Central memory CD8-positive, alpha-beta T cell (primary cell): ENCODE data around the gene ADAMTS10.
"Not testable (repeated sequence)": the region's sequence is repeated elsewhere in the genome, so short reads cannot be mapped to it uniquely, and the experiment has no call there.

Source experiments
- ATAC-seq: fragments of 150-1000 bp; cut with Tn5 transposase; replicated peaks from 2 replicates; pipeline ENCODE4 v1.10.0; 2022; ENCODE audit warnings: mild to moderate bottlenecking, moderate FRiP score, moderate number of reproducible peaks; ENCODE audit not compliant: poor library complexity, severe bottlenecking; ENCODE audit errors: extremely low read depth
- DNase-seq, 2 donors: peaks; one replicate each; pipeline ENCODE4 v3.0.0; 2021; ENCODE audit warnings: low spot score in 2 of 2
- H3K27ac Mint-ChIP-seq: one replicate; pipeline ENCODE4 v1.8.0; 2022; ENCODE audit warnings: low read depth, mild to moderate bottlenecking, moderate library complexity, mixed read lengths
- H3K27me3 Mint-ChIP-seq: one replicate; pipeline ENCODE4 v1.8.0; 2022; ENCODE audit warnings: mixed read lengths
- H3K36me3 Mint-ChIP-seq: one replicate; pipeline ENCODE4 v1.8.0; 2022; ENCODE audit warnings: mild to moderate bottlenecking, moderate library complexity, mixed read lengths; ENCODE audit not compliant: insufficient read depth
- H3K4me1 Mint-ChIP-seq: one replicate; pipeline ENCODE4 v1.8.0; 2022; ENCODE audit warnings: mixed read lengths
- H3K4me3 Mint-ChIP-seq: one replicate; pipeline ENCODE4 v1.8.0; 2022; ENCODE audit warnings: mild to moderate bottlenecking, moderate library complexity, mixed read lengths
- H3K9me3 Mint-ChIP-seq: one replicate; pipeline ENCODE4 v1.8.0; 2022; ENCODE audit warnings: mixed read lengths

Gene ADAMTS10

GRCh38 chr19:8561075-8561764 is 49.3 kb downstream of the ADAMTS10 start:
- DNase-seq = no peak
- H3K4me3 Mint-ChIP-seq = peak overlapping the region; percentile 19
- no peak for ATAC-seq
- H3K36me3 Mint-ChIP-seq = peaks cover 51% of the 10 kb centered on the region
- peaks cover 63% of the 10 kb centered on the region for H3K4me1 Mint-ChIP-seq
- peak overlapping the region; percentile 96 for H3K27ac Mint-ChIP-seq
- H3K9me3 Mint-ChIP-seq = no peaks in the 10 kb centered on the region
- H3K27me3 Mint-ChIP-seq = no peaks in the 10 kb centered on the region

- DNase-seq (no peak), ATAC-seq (no peak)
- Mint-ChIP-seq H3K27ac (peak overlapping the region; percentile 89), H3K4me3 (peak overlapping the region; percentile 51), H3K27me3 (no peaks in the 10 kb centered on the region), H3K36me3 (peaks cover 64% of the 10 kb centered on the region), H3K4me1 (peaks cover 50% of the 10 kb centered on the region), H3K9me3 (no peaks in the 10 kb centered on the region)
These were observed 52.2 kb downstream of the ADAMTS10 start for GRCh38 chr19:8558325-8558724.

- ATAC-seq (no peak), DNase-seq (no peak)
- Mint-ChIP-seq H3K4me1 (peaks cover 48% of the 10 kb centered on the region), H3K27ac (peak overlapping the region; percentile 89), H3K27me3 (no peaks in the 10 kb centered on the region), H3K4me3 (peak overlapping the region; percentile 51), H3K9me3 (no peaks in the 10 kb centered on the region), H3K36me3 (peaks cover 65% of the 10 kb centered on the region)
These were observed 52.8 kb downstream of the ADAMTS10 start for GRCh38 chr19:8557642-8558238.

GRCh38 chr19:8553729-8554128 is 56.8 kb downstream of the ADAMTS10 start:
- H3K4me3 Mint-ChIP-seq = not testable (repeated sequence)
- peak overlapping the region; percentile 82 for H3K27ac Mint-ChIP-seq

GRCh38 chr19:8552810-8553209 is 57.7 kb downstream of the ADAMTS10 start:
- ATAC-seq (no peak), DNase-seq (no peak)
- H3K4me3 Mint-ChIP-seq = no peak overlapping the region
- no peaks in the 10 kb centered on the region for H3K9me3 Mint-ChIP-seq
- H3K27ac Mint-ChIP-seq = peak overlapping the region; percentile 30
- H3K4me1 Mint-ChIP-seq = peaks cover 36% of the 10 kb centered on the region
- peaks cover 66% of the 10 kb centered on the region for H3K36me3 Mint-ChIP-seq
- H3K27me3 Mint-ChIP-seq = no peaks in the 10 kb centered on the region

More at GRCh38 chr19:8553729-8554128, 56.8 kb downstream of the ADAMTS10 start:
- H3K27me3 Mint-ChIP-seq, ATAC-seq, H3K9me3 Mint-ChIP-seq, DNase-seq: not testable (repeated sequence)
- Mint-ChIP-seq H3K4me1 (peaks cover 40% of the 10 kb centered on the region), H3K36me3 (peaks cover 58% of the 10 kb centered on the region)

GRCh38 chr19:8550070-8550469 is 60.4 kb downstream of the ADAMTS10 start:
- no peaks in the 10 kb centered on the region for H3K9me3 Mint-ChIP-seq
- DNase-seq (no peak), ATAC-seq (no peak)
- H3K36me3 Mint-ChIP-seq = peaks cover 70% of the 10 kb centered on the region
- H3K27ac Mint-ChIP-seq = no peak overlapping the region
- no peaks in the 10 kb centered on the region for H3K27me3 Mint-ChIP-seq
- no peak overlapping the region for H3K4me3 Mint-ChIP-seq
- H3K4me1 Mint-ChIP-seq = peaks cover 29% of the 10 kb centered on the region

GRCh38 chr19:8545743-8546142 is 64.8 kb downstream of the ADAMTS10 start:
- Mint-ChIP-seq H3K27ac (peak overlapping the region; percentile 71), H3K4me3 (no peak overlapping the region), H3K4me1 (peaks cover 9% of the 10 kb centered on the region), H3K36me3 (peaks cover 64% of the 10 kb centered on the region), H3K27me3 (no peaks in the 10 kb centered on the region), H3K9me3 (no peaks in the 10 kb centered on the region)
- ATAC-seq = no peak
- DNase-seq = no peak

GRCh38 chr19:8544168-8544567 is 66.3 kb downstream of the ADAMTS10 start:
- Mint-ChIP-seq H3K27ac (no peak overlapping the region), H3K4me1 (peaks cover 9% of the 10 kb centered on the region), H3K9me3 (no peaks in the 10 kb centered on the region), H3K27me3 (no peaks in the 10 kb centered on the region), H3K4me3 (no peak overlapping the region), H3K36me3 (peaks cover 74% of the 10 kb centered on the region)
- ATAC-seq (no peak), DNase-seq (no peak)

- H3K4me1 Mint-ChIP-seq = peaks cover 10% of the 10 kb centered on the region
- ATAC-seq (no peak), DNase-seq (no peak)
- no peak overlapping the region for H3K27ac Mint-ChIP-seq
- peaks cover 67% of the 10 kb centered on the region for H3K36me3 Mint-ChIP-seq
- no peak overlapping the region for H3K4me3 Mint-ChIP-seq
- no peaks in the 10 kb centered on the region for H3K27me3 Mint-ChIP-seq
- no peaks in the 10 kb centered on the region for H3K9me3 Mint-ChIP-seq
These were observed 70.8 kb downstream of the ADAMTS10 start for GRCh38 chr19:8539621-8540149.

GRCh38 chr19:8537099-8537498 is 73.4 kb downstream of the ADAMTS10 start:
- DNase-seq = no peak
- H3K9me3 Mint-ChIP-seq = no peaks in the 10 kb centered on the region
- no peaks in the 10 kb centered on the region for H3K27me3 Mint-ChIP-seq
- ATAC-seq = no peak
- H3K4me3 Mint-ChIP-seq = no peak overlapping the region
- H3K27ac Mint-ChIP-seq = no peak overlapping the region
- H3K4me1 Mint-ChIP-seq = peaks cover 12% of the 10 kb centered on the region
- peaks cover 74% of the 10 kb centered on the region for H3K36me3 Mint-ChIP-seq

- no peaks in the 10 kb centered on the region for H3K9me3 Mint-ChIP-seq
- H3K27me3 Mint-ChIP-seq = no peaks in the 10 kb centered on the region
- peaks cover 75% of the 10 kb centered on the region for H3K36me3 Mint-ChIP-seq
- peaks cover 13% of the 10 kb centered on the region for H3K4me1 Mint-ChIP-seq
- H3K27ac Mint-ChIP-seq = peak overlapping the region; percentile 52
- ATAC-seq (no peak), DNase-seq (no peak)
- no peak overlapping the region for H3K4me3 Mint-ChIP-seq
These were observed 74.2 kb downstream of the ADAMTS10 start for GRCh38 chr19:8536282-8536681.

- Mint-ChIP-seq H3K4me1 (peaks cover 29% of the 10 kb centered on the region), H3K9me3 (no peaks in the 10 kb centered on the region), H3K36me3 (peaks cover 84% of the 10 kb centered on the region), H3K27me3 (no peaks in the 10 kb centered on the region), H3K27ac (peak overlapping the region; percentile 77), H3K4me3 (no peak overlapping the region)
- ATAC-seq = no peak
- DNase-seq = no peak
These were observed 78.3 kb downstream of the ADAMTS10 start for GRCh38 chr19:8532225-8532624.

- no peak for DNase-seq
- H3K4me1 Mint-ChIP-seq = peaks cover 35% of the 10 kb centered on the region
- no peak overlapping the region for H3K27ac Mint-ChIP-seq
- H3K27me3 Mint-ChIP-seq = no peaks in the 10 kb centered on the region
- H3K9me3 Mint-ChIP-seq = no peaks in the 10 kb centered on the region
- peaks cover 85% of the 10 kb centered on the region for H3K36me3 Mint-ChIP-seq
- ATAC-seq = no peak
- H3K4me3 Mint-ChIP-seq = no peak overlapping the region
These were observed 79.0 kb downstream of the ADAMTS10 start for GRCh38 chr19:8531470-8531869.
